DND-41 (cell line): ENCODE results near the gene RIIAD1.

Source experiments
- ATAC-seq: fragments of 200-7000 bp; cut with Tn5 transposase; 3 replicates; pipeline ENCODE4 v1.9.1; 2021; ENCODE audit warnings: low read depth; ENCODE audit not compliant: insufficient read depth
- DNase-seq: peaks from one replicate; pipeline ENCODE4 v3.0.0-alpha.2; 2020
- H2AFZ ChIP-seq: 2 replicates; pipeline ENCODE4 v1.6.0; 2012; ENCODE audit warnings: low read depth, low read length
- H3K27ac ChIP-seq: 2 replicates; pipeline ENCODE4 v1.5.1; 2012; ENCODE audit warnings: low read length, inconsistent platforms
- H3K27me3 ChIP-seq: fragments of 200-600 bp; sonication (generic); 2 replicates; pipeline ENCODE4 v1.6.0; 2012; ENCODE audit warnings: low read length, mild to moderate bottlenecking, inconsistent platforms; ENCODE audit not compliant: insufficient read depth, poor library complexity
- H3K36me3 ChIP-seq: 2 replicates; pipeline ENCODE4 v1.5.1; 2012; ENCODE audit warnings: low read length, inconsistent platforms; ENCODE audit not compliant: insufficient read depth
- H3K4me1 ChIP-seq: 2 replicates; pipeline ENCODE4 v1.5.1; 2012; ENCODE audit warnings: mild to moderate bottlenecking, low read length; ENCODE audit not compliant: insufficient read depth
- H3K4me2 ChIP-seq: 2 replicates; pipeline ENCODE4 v1.6.0; 2012; ENCODE audit warnings: mild to moderate bottlenecking, moderate library complexity, low read length, inconsistent platforms; ENCODE audit not compliant: insufficient read depth
- H3K4me3 ChIP-seq, 2 experiments: fragments of 200-600 bp in 1 of 2; shearing (Covaris generic) in 1 of 2; 2 replicates each; pipeline ENCODE4 v1.5.1; 2012 to 2016; ENCODE audit warnings: inconsistent platforms in 2 of 2, low read length in 2 of 2, mild to moderate bottlenecking in 2 of 2, low read depth in 1 of 2, moderate library complexity in 1 of 2
- H3K79me2 ChIP-seq: 2 replicates; pipeline ENCODE4 v1.6.0; 2012; ENCODE audit warnings: low read length, inconsistent platforms; ENCODE audit not compliant: insufficient read depth
- H3K9ac ChIP-seq: 2 replicates; pipeline ENCODE4 v1.6.0; 2012; ENCODE audit warnings: low read depth, mild to moderate bottlenecking, inconsistent platforms, low read length, moderate library complexity
- H3K9me3 ChIP-seq: 2 replicates; pipeline ENCODE4 v1.5.1; 2012; ENCODE audit warnings: low read length, moderate library complexity, mild to moderate bottlenecking, inconsistent platforms; ENCODE audit not compliant: insufficient read depth, severe bottlenecking
- H4K20me1 ChIP-seq: 2 replicates; pipeline ENCODE4 v1.6.0; 2012; ENCODE audit warnings: low read length; ENCODE audit not compliant: insufficient read depth
- CTCF ChIP-seq: IDR thresholded peaks from 2 replicates; pipeline ENCODE4 v1.5.1; 2012; ENCODE audit warnings: borderline replicate concordance, low read length, moderate library complexity, mild to moderate bottlenecking; ENCODE audit not compliant: poor library complexity, severe bottlenecking; ENCODE audit errors: extremely low read depth
- EZH2 ChIP-seq: IDR thresholded peaks from 3 replicates; pipeline ENCODE4 v1.6.1; 2012; ENCODE audit warnings: borderline replicate concordance, low read depth, mild to moderate bottlenecking, moderate library complexity, low read length, inconsistent platforms; ENCODE audit not compliant: severe bottlenecking

RIIAD1 gene

GRCh38 chr1:151702936-151703335 lies 18.4 kb upstream of the RIIAD1 start:
- peak; percentile 25; the same call in 1 of the 3 replicates for ATAC-seq
- Histone ChIP-seq H3K4me2 (no peak overlapping the region), H3K27ac (no peak overlapping the region), H3K9me3 (no peaks in the 10 kb centered on the region), H3K4me3 (no peak overlapping the region), H3K36me3 (peaks cover 29% of the 10 kb centered on the region), H4K20me1 (0 out of 2 replicates have a peak, but pooled peaks cover 3% of the 10 kb centered on the region), H3K79me2 (no peaks in the 10 kb centered on the region), H3K27me3 (no peaks in the 10 kb centered on the region), H3K4me1 (peaks cover 10% of the 10 kb centered on the region; the same call in 1 of the 2 replicates), H3K9ac (no peak overlapping the region), H2AFZ (no peak overlapping the region)
- no peak for TF ChIP-seq CTCF
- TF ChIP-seq EZH2 = no peak
- no peak for DNase-seq

GRCh38 chr1:151703813-151704212 lies 17.5 kb upstream of the RIIAD1 start:
- TF ChIP-seq CTCF (no peak), EZH2 (no peak)
- Histone ChIP-seq H3K36me3 (peaks cover 23% of the 10 kb centered on the region), H4K20me1 (0 out of 2 replicates have a peak, but pooled peaks cover 3% of the 10 kb centered on the region), H3K4me2 (no peak overlapping the region), H2AFZ (no peak overlapping the region), H3K79me2 (no peaks in the 10 kb centered on the region), H3K27ac (no peak overlapping the region), H3K9ac (no peak overlapping the region), H3K27me3 (no peaks in the 10 kb centered on the region), H3K9me3 (no peaks in the 10 kb centered on the region), H3K4me3 (no peak overlapping the region), H3K4me1 (peaks cover 10% of the 10 kb centered on the region; the same call in 1 of the 2 replicates)
- ATAC-seq (no peak), DNase-seq (no peak)

GRCh38 chr1:151704246-151704645 lies 17.1 kb upstream of the RIIAD1 start:
- TF ChIP-seq CTCF (no peak), EZH2 (no peak)
- no peak overlapping the region for H2AFZ ChIP-seq
- ATAC-seq (no peak), DNase-seq (no peak)
- H3K9ac ChIP-seq = no peak overlapping the region
- no peak overlapping the region for H3K4me3 ChIP-seq
- H3K9me3 ChIP-seq = no peaks in the 10 kb centered on the region
- no peaks in the 10 kb centered on the region for H3K27me3 ChIP-seq
- H3K36me3 ChIP-seq = peaks cover 19% of the 10 kb centered on the region
- peaks cover 10% of the 10 kb centered on the region; the same call in 1 of the 2 replicates for H3K4me1 ChIP-seq
- H3K79me2 ChIP-seq = no peaks in the 10 kb centered on the region
- H4K20me1 ChIP-seq = 0 out of 2 replicates have a peak, but pooled peaks cover 3% of the 10 kb centered on the region
- H3K4me2 ChIP-seq = no peak overlapping the region
- H3K27ac ChIP-seq = no peak overlapping the region

- no peak overlapping the region for H3K27ac ChIP-seq
- no peak overlapping the region for H3K9ac ChIP-seq
- no peaks in the 10 kb centered on the region for H3K9me3 ChIP-seq
- no peak overlapping the region for H3K4me2 ChIP-seq
- TF ChIP-seq EZH2 (no peak), CTCF (no peak)
- H3K4me1 ChIP-seq = peaks cover 10% of the 10 kb centered on the region; the same call in 1 of the 2 replicates
- no peak overlapping the region for H3K4me3 ChIP-seq
- DNase-seq = no peak
- no peak overlapping the region for H2AFZ ChIP-seq
- H3K79me2 ChIP-seq = no peaks in the 10 kb centered on the region
- peaks cover 12% of the 10 kb centered on the region for H3K36me3 ChIP-seq
- no peak for ATAC-seq
- no peaks in the 10 kb centered on the region for H3K27me3 ChIP-seq
- H4K20me1 ChIP-seq = 0 out of 2 replicates have a peak, but pooled peaks cover 3% of the 10 kb centered on the region
These were observed 16.2 kb upstream of the RIIAD1 start for GRCh38 chr1:151705146-151705545.
